ENCODE measurements around the gene IRX6. TPM values are rescaled to one million over a fixed set of nuclear protein-coding genes. Genes with fewer than 3 reads are reported as not detected.

The IRX6 gene
- total and polyA plus RNA-seq, 2 experiments from 2014 or later, result 0.09 to 0.15 TPM

- TF ChIP-seq CTCF (IDR thresholded peaks at IDR 0.05; ENCODE audit: low read depth, low read length), result no peak
- Histone ChIP-seq H3K9me3 (ENCODE audit: low read depth) (no peaks in the 10 kb centered on the region), H3K27me3 (peaks cover 98% of the 10 kb centered on the region), H3K4me3 (no peak overlapping the region), H3K27ac (no peak overlapping the region), H3K4me1 (ENCODE audit: low read depth) (no peaks in the 10 kb centered on the region), H3K36me3 (no peaks in the 10 kb centered on the region)
- DNase-seq (ENCODE audit: low read depth in 1 of 2, low spot score in 1 of 2), result no peak
These were observed 14.6 kb downstream of the IRX6 start for GRCh38 chr16:55338646-55339045.

DNA sequence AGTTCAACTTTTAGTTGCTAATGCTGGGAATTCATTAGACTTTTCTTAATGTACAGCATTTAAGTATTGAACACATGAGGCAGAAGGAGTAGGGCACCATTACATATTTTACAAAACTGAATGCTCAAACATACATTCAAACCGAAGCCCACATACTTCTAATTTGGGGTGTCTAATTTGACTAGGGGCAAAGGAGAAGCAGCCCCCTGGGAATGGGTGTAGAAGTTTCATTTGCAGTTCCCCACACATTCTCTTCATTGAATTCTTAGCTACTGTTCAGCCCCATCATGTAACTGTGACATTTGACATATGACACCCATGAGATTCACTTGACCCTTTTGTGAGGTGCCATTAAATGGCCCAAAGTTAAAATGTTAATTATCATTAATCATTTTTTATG is 16.4 kb downstream of the IRX6 start:
- no peak overlapping the region for H3K4me3 ChIP-seq
- no peak overlapping the region for H3K27ac ChIP-seq
- H3K4me1 ChIP-seq (ENCODE audit: low read depth), result no peaks in the 10 kb centered on the region
- peaks cover 88% of the 10 kb centered on the region for H3K27me3 ChIP-seq
- no peaks in the 10 kb centered on the region for H3K9me3 ChIP-seq (ENCODE audit: low read depth)
- DNase-seq (ENCODE audit: low read depth in 1 of 2, low spot score in 1 of 2), result no peak
- TF ChIP-seq CTCF (IDR thresholded peaks at IDR 0.05; ENCODE audit: low read depth, low read length), result no peak
- no peaks in the 10 kb centered on the region for H3K36me3 ChIP-seq

GRCh38 chr16:55341681-55342080 is 17.7 kb downstream of the IRX6 start:
- Histone ChIP-seq H3K4me3 (no peak overlapping the region), H3K27ac (no peak overlapping the region), H3K9me3 (ENCODE audit: low read depth) (no peaks in the 10 kb centered on the region), H3K27me3 (peaks cover 76% of the 10 kb centered on the region), H3K4me1 (ENCODE audit: low read depth) (no peaks in the 10 kb centered on the region), H3K36me3 (no peaks in the 10 kb centered on the region)
- TF ChIP-seq CTCF (IDR thresholded peaks at IDR 0.05; ENCODE audit: low read depth, low read length), result no peak
- no peak for DNase-seq (ENCODE audit: low read depth in 1 of 2, low spot score in 1 of 2)

- H3K4me1 ChIP-seq (ENCODE audit: low read depth), result no peaks in the 10 kb centered on the region
- peaks cover 30% of the 10 kb centered on the region for H3K27me3 ChIP-seq
- no peak overlapping the region for H3K27ac ChIP-seq
- H3K4me3 ChIP-seq, result no peak overlapping the region
- H3K36me3 ChIP-seq, result no peaks in the 10 kb centered on the region
- H3K9me3 ChIP-seq (ENCODE audit: low read depth), result no peaks in the 10 kb centered on the region
- no peak for TF ChIP-seq CTCF (IDR thresholded peaks at IDR 0.05; ENCODE audit: low read depth, low read length)
- DNase-seq (ENCODE audit: low read depth in 1 of 2, low spot score in 1 of 2), result no peak
These were observed 22.5 kb downstream of the IRX6 start for GRCh38 chr16:55346475-55346874.

DNA sequence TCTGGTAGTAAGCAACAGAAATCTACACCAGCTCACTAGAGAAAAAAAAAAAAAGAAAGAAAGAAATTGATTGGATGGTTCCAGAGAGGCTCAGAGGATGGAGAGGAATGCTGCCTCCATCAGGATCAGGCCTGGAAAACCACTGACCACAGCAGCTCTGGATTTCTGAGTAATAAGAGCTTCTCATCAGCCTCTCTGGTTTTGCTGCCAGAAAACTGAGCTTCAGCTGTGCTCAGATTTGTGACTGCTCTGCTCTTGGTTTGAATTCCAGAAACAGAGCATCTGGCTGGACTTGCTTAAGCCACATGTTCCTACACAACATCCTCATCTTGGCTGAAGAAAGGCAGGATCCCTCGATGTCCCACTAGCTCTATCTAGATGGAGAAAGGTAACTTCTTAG is 25.9 kb downstream of the IRX6 start:
- DNase-seq (ENCODE audit: low read depth in 1 of 2, low spot score in 1 of 2), result no peak
- Histone ChIP-seq H3K27me3 (peaks cover under 1% of the 10 kb centered on the region), H3K4me3 (no peak overlapping the region), H3K4me1 (ENCODE audit: low read depth) (no peaks in the 10 kb centered on the region), H3K27ac (no peak overlapping the region), H3K36me3 (no peaks in the 10 kb centered on the region), H3K9me3 (ENCODE audit: low read depth) (no peaks in the 10 kb centered on the region)
- no peak for TF ChIP-seq CTCF (IDR thresholded peaks at IDR 0.05; ENCODE audit: low read depth, low read length)

GRCh38 chr16:55350984-55351383 is 27.0 kb downstream of the IRX6 start:
- TF ChIP-seq CTCF (IDR thresholded peaks at IDR 0.05; ENCODE audit: low read depth, low read length), result no peak
- H3K4me3 ChIP-seq, result no peak overlapping the region
- H3K4me1 ChIP-seq (ENCODE audit: low read depth), result no peaks in the 10 kb centered on the region
- DNase-seq (ENCODE audit: low read depth in 1 of 2, low spot score in 1 of 2), result no peak
- no peaks in the 10 kb centered on the region for H3K9me3 ChIP-seq (ENCODE audit: low read depth)
- no peaks in the 10 kb centered on the region for H3K36me3 ChIP-seq
- no peak overlapping the region for H3K27ac ChIP-seq
- no peaks in the 10 kb centered on the region for H3K27me3 ChIP-seq

Data from cardiac muscle cell (in vitro differentiated cells and primary cell).